ENCODE results near the gene CDK15. TPM values are rescaled to one million over a fixed set of nuclear protein-coding genes. Genes with fewer than 3 reads are reported as not detected.
A peak's percentile ranks its signal among the peaks of the same experiment; 100 is the strongest.

CDK15 gene
- total and polyA plus RNA-seq, 2 donors (not counting 1 experiment from before 2014, with no cell fraction given), result not detected

DNA sequence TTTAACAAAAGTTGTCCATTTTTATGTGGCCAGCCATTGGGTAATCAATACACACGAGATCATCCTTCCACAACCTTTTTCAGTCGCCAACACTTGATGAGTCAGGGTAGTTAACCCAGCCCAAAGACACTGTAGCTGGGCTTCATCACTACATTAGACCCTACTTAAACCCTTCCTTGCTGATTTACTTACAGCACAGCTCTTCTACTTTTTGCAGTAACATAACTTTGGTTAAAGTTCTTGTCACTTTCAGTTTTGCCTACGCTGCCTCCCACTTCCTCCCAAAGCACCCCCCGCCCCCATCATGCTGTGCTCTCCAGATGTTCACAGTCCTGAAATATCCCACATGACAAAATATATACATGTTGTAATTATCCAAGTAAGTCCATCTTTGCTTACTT, 103.6 kb downstream of the CDK15 start:
- H3K27ac ChIP-seq (ENCODE audit: low read length in 2 of 2), result no peak overlapping the region
- no peak overlapping the region for H3K4me3 Mint-ChIP-seq
- peaks cover 9% of the 10 kb centered on the region for H3K4me1 Mint-ChIP-seq

DNA sequence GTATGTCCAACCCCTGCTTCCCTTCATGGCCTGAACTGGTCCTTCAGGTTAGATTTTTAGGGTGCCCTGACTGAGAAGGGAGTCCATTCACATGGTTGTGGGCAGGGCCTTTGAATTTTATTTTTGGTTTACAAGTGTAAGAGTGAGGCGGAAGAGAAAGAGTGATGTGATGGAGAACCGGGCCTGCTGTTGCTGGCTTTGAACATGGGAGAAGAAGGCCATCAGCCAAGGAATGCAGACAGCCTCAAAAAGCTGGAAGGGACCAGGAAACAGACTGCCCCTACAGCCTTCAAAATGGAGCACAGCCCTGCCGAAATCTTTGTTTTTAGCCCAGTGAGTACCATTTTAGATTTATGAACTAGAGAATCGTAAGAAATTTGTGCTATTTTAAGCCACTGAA, 105.0 kb downstream of the CDK15 start:
- Mint-ChIP-seq H3K9me3 (ENCODE audit: insufficient read depth) (no peaks in the 10 kb centered on the region), H3K4me1 (peaks cover 6% of the 10 kb centered on the region), H3K27me3 (peaks cover 14% of the 10 kb centered on the region), H3K4me3 (no peak overlapping the region), H3K27ac (no peak overlapping the region)
- H3K4me3 ChIP-seq (ENCODE audit: control extremely low read depth in 1 of 5, extremely low read depth in 1 of 5, insufficient read depth in 1 of 5, low read depth in 2 of 5, low read length in 4 of 5), result no peak overlapping the region
- no peaks in the 10 kb centered on the region for H3K9me3 ChIP-seq (ENCODE audit: control extremely low read depth in 1 of 3, control insufficient read depth in 2 of 3, insufficient read depth in 1 of 3, low read length in 2 of 3)
- DNase-seq (no peak), ATAC-seq (ENCODE audit: low read depth) (no peak)
- POLR2A ChIA-PET, result no interaction called here
- CTCF ChIA-PET, result interaction anchor here (1.5 kb wide), 1 partner anchor 272 kb away, joined by 4 read pairs; no protein-coding TSS in a partner anchor
- no peaks in the 10 kb centered on the region for H3K27me3 ChIP-seq (replicated peaks in 1 of 4; ENCODE audit: control extremely low read depth in 1 of 4, control insufficient read depth in 3 of 4, insufficient read depth in 4 of 4, low read length in 3 of 4)
- WGBS (ENCODE audit: insufficient coverage), result 100% methylated on average over 2 of the region's 4 CpGs
- no peaks in the 10 kb centered on the region for H4K20me1 ChIP-seq (ENCODE audit: control insufficient read depth, insufficient read depth, low read length, poor library complexity, severe bottlenecking)
- intact Hi-C loops (cut with micrococcal nuclease), result no loop called here
- H3K79me2 ChIP-seq (ENCODE audit: control insufficient read depth, insufficient read depth, low read length), result no peaks in the 10 kb centered on the region
- no peak overlapping the region for H3K4me2 ChIP-seq (replicated peaks; ENCODE audit: low read depth, low read length, poor library complexity, severe bottlenecking)
- H3K27ac ChIP-seq (ENCODE audit: low read length in 2 of 2), result no peak overlapping the region
- no peak overlapping the region for H3K9ac ChIP-seq (ENCODE audit: low read length)
- peaks cover 3 to 6% of the 10 kb centered on the region in 2 donors for H3K4me1 ChIP-seq (ENCODE audit: control insufficient read depth in 2 of 2, insufficient read depth in 2 of 2, low read length in 2 of 2)
- H3K36me3 ChIP-seq (replicated peaks in 1 of 2; ENCODE audit: control extremely low read depth in 1 of 2, control insufficient read depth in 1 of 2, extremely low read depth in 1 of 2, insufficient read depth in 2 of 2, low read length in 1 of 2), result no peaks in the 10 kb centered on the region
- no peak overlapping the region for H2AFZ ChIP-seq (ENCODE audit: insufficient read depth, low read depth, low read length, poor library complexity, severe bottlenecking)
- TF ChIP-seq, protein P1, sequence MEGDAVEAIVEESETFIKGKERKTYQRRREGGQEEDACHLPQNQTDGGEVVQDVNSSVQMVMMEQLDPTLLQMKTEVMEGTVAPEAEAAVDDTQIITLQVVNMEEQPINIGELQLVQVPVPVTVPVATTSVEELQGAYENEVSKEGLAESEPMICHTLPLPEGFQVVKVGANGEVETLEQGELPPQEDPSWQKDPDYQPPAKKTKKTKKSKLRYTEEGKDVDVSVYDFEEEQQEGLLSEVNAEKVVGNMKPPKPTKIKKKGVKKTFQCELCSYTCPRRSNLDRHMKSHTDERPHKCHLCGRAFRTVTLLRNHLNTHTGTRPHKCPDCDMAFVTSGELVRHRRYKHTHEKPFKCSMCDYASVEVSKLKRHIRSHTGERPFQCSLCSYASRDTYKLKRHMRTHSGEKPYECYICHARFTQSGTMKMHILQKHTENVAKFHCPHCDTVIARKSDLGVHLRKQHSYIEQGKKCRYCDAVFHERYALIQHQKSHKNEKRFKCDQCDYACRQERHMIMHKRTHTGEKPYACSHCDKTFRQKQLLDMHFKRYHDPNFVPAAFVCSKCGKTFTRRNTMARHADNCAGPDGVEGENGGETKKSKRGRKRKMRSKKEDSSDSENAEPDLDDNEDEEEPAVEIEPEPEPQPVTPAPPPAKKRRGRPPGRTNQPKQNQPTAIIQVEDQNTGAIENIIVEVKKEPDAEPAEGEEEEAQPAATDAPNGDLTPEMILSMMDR (IDR thresholded peaks at IDR 0.05), result no peak
- no peak for TF ChIP-seq EZH2 (IDR thresholded peaks at IDR 0.05; ENCODE audit: borderline replicate concordance, insufficient read depth, low read depth, low read length, poor library complexity, severe bottlenecking)

More for the DNA sequence above, 103.6 kb downstream of the CDK15 start:
- no peaks in the 10 kb centered on the region for H3K9me3 ChIP-seq (ENCODE audit: control extremely low read depth in 1 of 3, control insufficient read depth in 2 of 3, insufficient read depth in 1 of 3, low read length in 2 of 3)
- H2AFZ ChIP-seq (ENCODE audit: insufficient read depth, low read depth, low read length, poor library complexity, severe bottlenecking), result peak overlapping the region; percentile 50
- H4K20me1 ChIP-seq (ENCODE audit: control insufficient read depth, insufficient read depth, low read length, poor library complexity, severe bottlenecking), result no peaks in the 10 kb centered on the region
- H3K36me3 ChIP-seq (replicated peaks in 1 of 2; ENCODE audit: control extremely low read depth in 1 of 2, control insufficient read depth in 1 of 2, extremely low read depth in 1 of 2, insufficient read depth in 2 of 2, low read length in 1 of 2), result no peaks in the 10 kb centered on the region
- H3K4me1 ChIP-seq (ENCODE audit: control insufficient read depth in 2 of 2, insufficient read depth in 2 of 2, low read length in 2 of 2), result peaks cover 3 to 9% of the 10 kb centered on the region in 2 donors
- peak overlapping the region; percentile 37 for H3K4me2 ChIP-seq (replicated peaks; ENCODE audit: low read depth, low read length, poor library complexity, severe bottlenecking)
- no peaks in the 10 kb centered on the region for H3K79me2 ChIP-seq (ENCODE audit: control insufficient read depth, insufficient read depth, low read length)
- ChIA-PET POLR2A (no interaction called here), CTCF (interaction anchor here (1.0 kb wide), 1 partner anchor 49 kb away, joined by 4 read pairs; no protein-coding TSS in a partner anchor)
- no peak overlapping the region for H3K9ac ChIP-seq (ENCODE audit: low read length)
- ATAC-seq (ENCODE audit: low read depth) (no peak), DNase-seq (no peak)
- no peaks in the 10 kb centered on the region for H3K9me3 Mint-ChIP-seq (ENCODE audit: insufficient read depth)
- no peak overlapping the region for H3K4me3 ChIP-seq (ENCODE audit: control extremely low read depth in 1 of 5, extremely low read depth in 1 of 5, insufficient read depth in 1 of 5, low read depth in 2 of 5, low read length in 4 of 5)
- H3K27ac Mint-ChIP-seq, result no peak overlapping the region
- WGBS (ENCODE audit: insufficient coverage), result 30% methylated on average over 3 of the region's 4 CpGs
- H3K27me3 Mint-ChIP-seq, result peaks cover 19% of the 10 kb centered on the region
- TF ChIP-seq, protein P1 (IDR thresholded peaks at IDR 0.05), result no peak
- TF ChIP-seq EZH2 (IDR thresholded peaks at IDR 0.05; ENCODE audit: borderline replicate concordance, insufficient read depth, low read depth, low read length, poor library complexity, severe bottlenecking), result no peak
- intact Hi-C loops (cut with micrococcal nuclease), result no loop called here
- no peaks in the 10 kb centered on the region for H3K27me3 ChIP-seq (replicated peaks in 1 of 4; ENCODE audit: control extremely low read depth in 1 of 4, control insufficient read depth in 3 of 4, insufficient read depth in 4 of 4, low read length in 3 of 4)

All from B cell (primary cell).